ENCODE results near the gene PSKH1.

PSKH1 gene

DNA sequence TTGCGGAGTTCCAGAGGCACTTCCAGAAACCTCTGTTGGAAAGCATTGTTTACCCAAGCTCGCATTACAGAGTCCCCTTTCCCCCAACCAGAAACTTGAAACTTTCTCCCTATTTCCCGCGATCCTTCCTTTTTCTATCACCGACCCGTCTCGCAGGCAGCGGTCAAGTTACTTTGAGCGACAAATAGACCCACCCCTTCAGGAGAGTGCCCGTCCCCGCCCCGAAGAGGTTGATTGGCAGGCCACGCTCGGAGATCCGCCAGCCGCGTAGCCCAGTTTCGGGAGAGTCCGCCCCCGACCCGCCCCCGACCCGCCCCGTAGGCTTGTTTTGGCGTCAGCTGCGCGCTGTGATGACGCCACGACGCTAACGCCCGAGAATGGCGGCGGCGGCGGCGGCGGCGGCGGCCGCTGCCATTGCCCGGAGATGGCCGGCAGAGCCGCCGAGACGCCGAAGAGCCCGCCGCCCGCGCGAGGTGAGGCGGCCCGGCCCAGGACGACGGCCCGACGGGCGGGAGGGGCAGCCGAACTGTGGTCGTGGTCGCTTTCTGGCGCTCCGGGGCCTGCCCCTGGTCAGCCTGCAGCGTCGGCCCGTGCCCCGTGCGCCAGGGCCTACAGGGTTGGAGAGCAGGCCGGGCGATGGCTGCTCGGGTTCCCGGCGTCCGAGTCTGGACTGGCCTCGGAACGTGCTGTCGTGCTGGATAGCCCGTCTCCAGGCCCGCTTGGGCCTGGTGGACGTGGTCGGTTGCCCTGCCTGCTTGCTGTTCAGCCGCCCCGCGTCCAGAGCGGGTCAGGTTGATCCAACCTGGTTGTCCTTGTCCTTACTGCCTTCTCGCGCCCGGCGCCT lies at the start of gene PSKH1:
Gene PSKH1, plus strand, starts transcription at position 356 of the 844 bp plus-strand sequence. CDS start 15,496 bp downstream, outside the sequence.
- Mint-ChIP-seq H3K27me3 (no peaks in the 10 kb centered on the region), H3K9me3 (no peaks in the 10 kb centered on the region), H3K27ac (peak within 1 kb of the TSS; percentile 93), H3K4me3 (peak within 1 kb of the TSS; percentile 97), H3K36me3 (ENCODE audit: low read depth) (no peaks in the 10 kb centered on the region), H3K4me1 (ENCODE audit: low read depth) (peaks cover 39% of the 10 kb centered on the region)

- peaks cover 45% of the 10 kb centered on the region for H3K4me1 Mint-ChIP-seq (ENCODE audit: low read depth)
- H3K9me3 Mint-ChIP-seq = no peaks in the 10 kb centered on the region
- peak overlapping the region; percentile 95 for H3K4me3 Mint-ChIP-seq
Observed at GRCh38 chr16:67843343-67843765, 49.7 kb upstream of the PSKH1 start.

DNA sequence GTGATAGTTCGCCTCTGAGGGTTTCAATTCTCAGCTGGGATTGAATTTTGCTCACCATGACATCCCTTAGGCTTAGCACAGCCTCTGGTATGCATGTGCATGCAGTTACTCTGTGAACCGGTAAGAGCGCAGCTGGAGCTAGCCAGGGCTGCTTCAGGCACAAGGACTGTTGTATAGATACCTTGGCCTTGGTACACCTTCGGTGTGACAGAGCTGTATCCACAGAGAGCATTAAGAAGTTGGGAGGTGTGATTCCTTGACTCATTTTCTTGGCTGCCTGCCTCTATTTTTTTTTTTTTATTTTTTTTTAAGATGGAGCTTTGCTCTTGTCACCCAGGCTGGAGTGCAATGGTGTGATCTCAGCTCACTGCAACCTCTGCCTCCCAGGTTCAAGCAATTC lies 48.6 kb upstream of the PSKH1 start:
- H3K27ac Mint-ChIP-seq = peak overlapping the region; percentile 86
- no peaks in the 10 kb centered on the region for H3K9me3 Mint-ChIP-seq
- peak overlapping the region; percentile 95 for H3K4me3 Mint-ChIP-seq
- no peaks in the 10 kb centered on the region for H3K27me3 Mint-ChIP-seq
- H3K36me3 Mint-ChIP-seq (ENCODE audit: low read depth) = peaks cover 8% of the 10 kb centered on the region
- peaks cover 52% of the 10 kb centered on the region for H3K4me1 Mint-ChIP-seq (ENCODE audit: low read depth)

More at GRCh38 chr16:67843343-67843765, 49.7 kb upstream of the PSKH1 start:
- H3K27me3 Mint-ChIP-seq = no peaks in the 10 kb centered on the region
- H3K27ac Mint-ChIP-seq = peak overlapping the region; percentile 89
- H3K36me3 Mint-ChIP-seq (ENCODE audit: low read depth) = peaks cover 3% of the 10 kb centered on the region

DNA sequence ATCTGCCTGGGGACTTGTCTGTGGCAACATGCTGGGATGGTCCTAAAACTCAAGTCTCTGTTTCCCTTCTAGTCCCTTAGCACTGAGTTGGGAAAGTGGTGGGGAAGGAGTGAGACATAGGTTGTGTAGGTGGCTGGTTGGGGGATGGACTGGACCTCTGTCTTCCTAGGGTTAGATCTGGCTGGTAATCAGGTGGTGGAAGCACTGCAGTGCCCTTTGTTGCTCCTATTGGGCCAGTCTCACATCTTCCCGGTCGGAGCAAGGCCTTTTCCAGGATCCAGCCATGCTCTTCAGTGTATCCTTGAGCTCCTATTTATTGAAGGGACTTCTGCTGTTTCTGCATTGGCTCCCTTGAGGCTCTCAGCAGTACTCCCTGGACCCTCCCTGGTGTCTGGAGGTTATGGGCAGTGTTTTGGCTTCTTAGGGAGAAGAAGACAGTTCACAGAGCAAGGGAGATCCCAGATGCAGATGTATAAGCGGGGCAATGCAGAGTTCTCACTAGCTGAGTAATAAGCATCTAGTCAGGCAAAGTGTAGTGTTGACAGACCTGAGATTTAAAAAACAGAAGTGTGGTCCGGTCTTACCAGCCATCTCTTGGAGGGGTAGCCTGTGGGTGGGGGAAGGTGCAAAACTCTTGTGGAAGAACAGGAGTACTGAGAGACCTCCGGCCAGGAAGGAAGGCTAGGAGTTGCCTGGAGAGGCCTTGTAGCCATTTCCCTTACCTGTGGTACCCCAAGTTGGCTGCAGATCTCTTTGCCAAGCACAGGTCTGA lies 47.6 kb upstream of the PSKH1 start:
- H3K27me3 Mint-ChIP-seq = no peaks in the 10 kb centered on the region
- H3K9me3 Mint-ChIP-seq = no peaks in the 10 kb centered on the region
- H3K36me3 Mint-ChIP-seq (ENCODE audit: low read depth) = peaks cover 8% of the 10 kb centered on the region
- H3K4me1 Mint-ChIP-seq (ENCODE audit: low read depth) = peaks cover 52% of the 10 kb centered on the region
- H3K4me3 Mint-ChIP-seq = peak overlapping the region; percentile 89
- peak overlapping the region; percentile 95 for H3K27ac Mint-ChIP-seq

GRCh38 chr16:67846063-67846319 lies 47.1 kb upstream of the PSKH1 start:
- peaks cover 52% of the 10 kb centered on the region for H3K4me1 Mint-ChIP-seq (ENCODE audit: low read depth)

GRCh38 chr16:67846320-67847063 lies 46.6 kb upstream of the PSKH1 start, which contains the start of gene NUTF2:
Gene NUTF2 (plus strand): TSS chr16:67846933. CDS start chr16:67865131, 18,198 bp downstream.
- H3K4me3 Mint-ChIP-seq = peak within 1 kb of the TSS; percentile 93
- no peaks in the 10 kb centered on the region for H3K27me3 Mint-ChIP-seq
- peak within 1 kb of the TSS; percentile 95 for H3K27ac Mint-ChIP-seq
- H3K36me3 Mint-ChIP-seq (ENCODE audit: low read depth) = peaks cover 8% of the 10 kb centered on the region
- H3K4me1 Mint-ChIP-seq (ENCODE audit: low read depth) = peaks cover 49% of the 10 kb centered on the region
- H3K9me3 Mint-ChIP-seq = no peaks in the 10 kb centered on the region

More at GRCh38 chr16:67846063-67846319, 47.1 kb upstream of the PSKH1 start:
- Mint-ChIP-seq H3K27ac (peak overlapping the region; percentile 95), H3K36me3 (ENCODE audit: low read depth) (peaks cover 8% of the 10 kb centered on the region), H3K4me3 (peak overlapping the region; percentile 89), H3K27me3 (no peaks in the 10 kb centered on the region), H3K9me3 (no peaks in the 10 kb centered on the region)

GRCh38 chr16:67847064-67847861 lies 45.8 kb upstream of the PSKH1 start, which contains the start of gene CENPT:
Gene CENPT (minus strand): TSS chr16:67847693. CDS start chr16:67833859, 13,834 bp downstream.
- Mint-ChIP-seq H3K4me3 (peak within 1 kb of the TSS; percentile 93), H3K27ac (peak within 1 kb of the TSS; percentile 95), H3K27me3 (no peaks in the 10 kb centered on the region), H3K4me1 (ENCODE audit: low read depth) (peaks cover 47% of the 10 kb centered on the region), H3K36me3 (ENCODE audit: low read depth) (peaks cover 8% of the 10 kb centered on the region), H3K9me3 (no peaks in the 10 kb centered on the region)

DNA sequence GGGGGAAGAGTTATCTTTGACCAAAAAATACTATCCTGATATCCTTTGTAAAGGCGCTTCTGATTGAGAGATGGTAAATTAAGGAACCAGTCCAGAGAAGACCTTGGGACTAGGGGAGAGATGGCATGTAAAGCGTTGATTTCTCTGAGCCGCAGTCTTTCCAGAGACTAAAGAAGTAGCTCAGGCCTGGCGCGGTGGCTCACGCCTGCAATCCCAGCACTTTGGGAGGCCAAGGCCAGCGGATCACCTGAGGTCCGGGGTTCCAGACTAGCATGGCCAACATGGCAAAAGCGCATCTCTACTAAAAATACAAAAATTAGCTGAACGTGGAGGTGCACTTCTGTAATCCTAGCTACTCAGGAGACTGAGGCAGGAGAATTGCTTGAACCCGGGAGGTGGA lies 44.9 kb upstream of the PSKH1 start:
- H3K4me1 Mint-ChIP-seq (ENCODE audit: low read depth) = peaks cover 45% of the 10 kb centered on the region
- H3K4me3 Mint-ChIP-seq = peak overlapping the region; percentile 93
- peak overlapping the region; percentile 89 for H3K27ac Mint-ChIP-seq
- no peaks in the 10 kb centered on the region for H3K9me3 Mint-ChIP-seq
- H3K36me3 Mint-ChIP-seq (ENCODE audit: low read depth) = peaks cover 8% of the 10 kb centered on the region
- H3K27me3 Mint-ChIP-seq = no peaks in the 10 kb centered on the region

- no peak overlapping the region for H3K27ac Mint-ChIP-seq
- peaks cover 32% of the 10 kb centered on the region for H3K4me1 Mint-ChIP-seq (ENCODE audit: low read depth)
- no peaks in the 10 kb centered on the region for H3K27me3 Mint-ChIP-seq
- no peaks in the 10 kb centered on the region for H3K9me3 Mint-ChIP-seq
- peaks cover 17% of the 10 kb centered on the region for H3K36me3 Mint-ChIP-seq (ENCODE audit: low read depth)
- H3K4me3 Mint-ChIP-seq = no peak overlapping the region
Observed at GRCh38 chr16:67853670-67854069, 39.4 kb upstream of the PSKH1 start.

- no peak overlapping the region for H3K4me3 Mint-ChIP-seq
- H3K27me3 Mint-ChIP-seq = no peaks in the 10 kb centered on the region
- H3K9me3 Mint-ChIP-seq = no peaks in the 10 kb centered on the region
- H3K4me1 Mint-ChIP-seq (ENCODE audit: low read depth) = peaks cover 27% of the 10 kb centered on the region
- H3K36me3 Mint-ChIP-seq (ENCODE audit: low read depth) = peaks cover 17% of the 10 kb centered on the region
- no peak overlapping the region for H3K27ac Mint-ChIP-seq
Observed at GRCh38 chr16:67855789-67856188, 37.3 kb upstream of the PSKH1 start.

DNA sequence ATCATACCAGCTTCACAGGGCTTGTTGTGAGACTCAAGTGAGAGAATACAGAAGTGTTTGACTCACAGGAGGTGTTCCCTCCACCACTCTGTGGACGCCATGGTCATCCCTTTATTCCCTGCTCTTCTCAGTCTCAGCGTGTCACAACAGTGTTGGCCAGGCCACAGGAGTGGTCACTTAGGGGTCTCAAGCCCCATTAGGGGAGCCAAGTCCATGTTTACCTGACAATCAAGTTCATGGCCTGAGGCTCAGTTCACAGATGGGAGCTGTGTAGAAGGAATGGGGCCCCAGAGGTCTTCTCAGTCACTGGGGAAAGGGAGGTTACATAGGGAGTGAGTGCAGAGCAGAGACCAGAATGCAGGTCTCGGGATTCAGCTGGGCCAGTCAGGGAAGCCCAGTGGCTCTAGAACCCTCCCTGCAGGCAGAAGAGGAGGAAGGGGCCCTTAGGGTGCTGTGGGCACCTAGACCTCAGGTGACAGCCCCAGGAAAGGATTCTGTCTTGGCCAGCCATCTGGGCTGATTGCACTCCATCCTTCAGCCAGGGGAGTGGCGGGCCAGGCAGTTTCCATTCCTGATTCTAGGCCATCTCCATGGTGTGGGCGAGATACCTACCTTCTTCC lies 36.0 kb upstream of the PSKH1 start:
- H3K9me3 Mint-ChIP-seq = no peaks in the 10 kb centered on the region
- H3K27ac Mint-ChIP-seq = peak overlapping the region; percentile 76
- H3K36me3 Mint-ChIP-seq (ENCODE audit: low read depth) = peaks cover 21% of the 10 kb centered on the region
- no peak overlapping the region for H3K4me3 Mint-ChIP-seq
- peaks cover 27% of the 10 kb centered on the region for H3K4me1 Mint-ChIP-seq (ENCODE audit: low read depth)
- no peaks in the 10 kb centered on the region for H3K27me3 Mint-ChIP-seq

DNA sequence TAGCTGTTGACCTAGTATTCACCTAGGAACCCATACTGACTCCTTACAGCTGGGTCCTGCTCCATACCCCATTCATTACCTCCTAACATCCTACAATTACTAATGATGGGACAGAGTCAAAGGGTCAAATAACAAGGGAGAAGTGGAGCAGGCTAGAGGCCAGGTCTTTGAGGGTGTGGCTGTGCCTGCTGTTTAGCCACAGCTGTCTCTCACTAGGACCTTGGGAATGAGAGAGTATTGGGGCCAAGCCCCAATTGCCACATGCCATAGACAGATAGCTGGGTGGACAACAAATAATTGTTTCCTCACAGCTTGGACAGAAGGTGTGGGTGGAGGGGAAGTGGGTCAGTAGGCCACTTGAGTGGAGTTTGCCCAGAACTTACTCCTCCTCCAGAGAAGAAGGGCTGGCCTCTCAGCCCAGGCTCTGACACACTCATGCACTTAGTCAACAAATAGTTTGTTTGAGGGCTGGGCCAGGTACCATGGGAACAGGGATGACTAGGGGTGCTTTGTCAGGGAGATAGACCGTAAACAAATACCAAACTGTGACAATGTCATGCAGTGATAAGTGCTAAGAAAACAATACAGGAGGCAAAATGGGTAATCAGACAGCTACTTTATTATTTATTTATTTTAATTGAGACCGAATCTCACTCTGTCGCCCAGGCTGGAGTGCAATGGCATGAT lies 35.4 kb upstream of the PSKH1 start:
- Mint-ChIP-seq H3K4me1 (ENCODE audit: low read depth) (peaks cover 27% of the 10 kb centered on the region), H3K4me3 (no peak overlapping the region), H3K36me3 (ENCODE audit: low read depth) (peaks cover 21% of the 10 kb centered on the region), H3K27me3 (no peaks in the 10 kb centered on the region), H3K27ac (peak overlapping the region; percentile 72), H3K9me3 (no peaks in the 10 kb centered on the region)

DNA sequence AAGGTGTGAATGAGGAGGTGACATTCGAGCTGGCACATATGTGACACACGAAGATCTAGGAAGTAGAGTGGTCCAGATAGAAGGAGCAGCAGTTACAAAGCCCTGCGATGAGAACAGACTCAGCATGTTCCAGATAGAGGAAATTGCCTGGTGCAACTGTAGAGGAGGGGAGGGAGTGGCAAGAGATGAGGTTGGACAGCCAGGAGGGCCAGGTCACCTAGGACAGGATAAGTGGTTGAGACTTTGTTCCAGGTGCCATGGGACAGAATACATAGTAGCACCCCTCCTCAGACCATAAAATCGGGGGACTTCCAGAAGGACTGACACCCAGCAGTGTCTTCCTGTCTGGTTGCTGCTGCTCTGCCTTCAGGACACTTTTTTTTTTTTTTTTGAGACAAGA lies 34.6 kb upstream of the PSKH1 start:
- H3K36me3 Mint-ChIP-seq (ENCODE audit: low read depth) = peaks cover 21% of the 10 kb centered on the region
- H3K9me3 Mint-ChIP-seq = no peaks in the 10 kb centered on the region
- H3K27me3 Mint-ChIP-seq = no peaks in the 10 kb centered on the region
- H3K27ac Mint-ChIP-seq = peak overlapping the region; percentile 8
- peaks cover 27% of the 10 kb centered on the region for H3K4me1 Mint-ChIP-seq (ENCODE audit: low read depth)
- no peak overlapping the region for H3K4me3 Mint-ChIP-seq

All from stimulated activated naive CD8-positive, alpha-beta T cell treated with anti-CD3 and anti-CD28 coated beads, Interleukin-15, Interleukin-2, amounts not matched to agents 100 ng/mL and 50 ng/mL, for 24 hours (primary cell).